ENCODE data around the gene C1orf167.

C1orf167 gene

DNA sequence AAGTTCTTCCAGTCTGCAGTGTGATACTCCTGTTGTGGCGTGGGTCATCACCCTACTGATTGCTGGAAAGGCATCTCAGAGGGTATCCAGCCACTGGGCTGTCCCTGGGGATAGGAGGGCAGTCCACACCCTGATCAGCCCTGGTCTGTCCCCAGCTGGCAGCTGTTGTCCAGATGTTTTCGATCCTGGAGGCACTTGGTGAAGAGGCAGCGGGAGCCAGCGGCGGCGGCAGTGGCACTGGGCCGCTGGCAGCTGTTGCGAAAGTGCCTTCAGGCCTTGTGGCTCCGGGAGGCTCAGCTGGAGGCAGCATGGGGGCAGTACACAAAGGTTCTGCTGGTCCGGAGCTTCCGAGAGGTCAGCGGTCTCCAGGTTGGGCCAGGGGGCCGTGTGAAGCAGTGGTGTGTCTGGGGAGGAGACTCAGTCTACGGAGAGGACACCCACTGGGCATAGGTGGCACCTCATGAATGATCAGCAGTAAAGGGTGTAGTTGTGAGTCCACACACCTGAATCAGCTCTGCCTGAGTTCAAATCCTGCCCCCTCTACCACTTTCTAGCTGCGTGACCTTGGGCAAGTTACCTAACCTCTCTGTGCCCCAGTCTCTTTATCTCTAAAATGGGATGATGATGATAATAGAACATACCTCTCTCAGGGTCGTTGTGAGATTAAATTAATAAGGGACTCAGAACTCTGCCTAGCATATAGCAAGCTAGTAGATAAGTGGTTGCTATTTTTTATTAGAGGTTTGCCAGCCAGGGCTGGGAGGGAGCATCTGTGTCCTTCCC is 6.1 kb downstream of the C1orf167 start:
- DNase-seq: no peak

DNA sequence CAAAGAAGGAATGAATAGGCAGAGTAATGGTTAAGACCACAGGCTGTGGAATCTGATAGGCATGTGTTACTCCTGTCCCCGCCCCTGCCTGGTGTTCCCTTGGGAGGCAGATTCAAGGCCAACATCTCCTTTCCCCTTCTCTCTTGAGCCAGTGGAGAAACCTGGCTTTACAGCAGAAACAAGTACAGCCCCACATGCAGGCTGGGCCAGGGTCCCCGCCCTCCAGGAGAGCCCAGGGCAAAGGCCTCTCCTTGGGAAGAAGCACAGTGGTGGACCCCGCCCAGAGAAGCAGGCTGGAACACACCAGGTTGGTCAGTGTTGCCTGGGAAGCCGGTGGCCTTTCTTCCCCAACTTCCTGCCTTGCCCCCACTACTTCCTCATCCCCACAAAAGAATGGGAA is 6.8 kb downstream of the C1orf167 start:
- no peak for DNase-seq

DNA sequence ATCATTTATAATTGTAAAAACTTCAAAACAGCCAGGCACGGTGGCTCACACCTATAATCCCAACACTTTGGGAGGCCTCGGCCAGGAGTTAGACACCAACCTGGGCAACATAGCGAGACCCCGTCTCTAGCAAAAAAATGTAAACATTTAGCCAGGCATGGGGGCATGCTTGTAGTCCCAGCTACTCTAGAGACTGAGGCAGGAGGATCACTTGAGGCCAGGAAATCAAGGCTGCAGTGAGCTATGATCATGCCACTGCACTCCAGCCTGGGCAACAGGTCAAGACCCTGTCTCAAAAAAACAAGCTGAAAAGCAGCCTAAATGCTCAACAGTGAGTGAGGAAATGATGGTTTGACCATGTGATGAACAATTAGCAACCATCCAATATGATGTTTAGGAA is 7.3 kb downstream of the C1orf167 start:
- DNase-seq: no peak

DNA sequence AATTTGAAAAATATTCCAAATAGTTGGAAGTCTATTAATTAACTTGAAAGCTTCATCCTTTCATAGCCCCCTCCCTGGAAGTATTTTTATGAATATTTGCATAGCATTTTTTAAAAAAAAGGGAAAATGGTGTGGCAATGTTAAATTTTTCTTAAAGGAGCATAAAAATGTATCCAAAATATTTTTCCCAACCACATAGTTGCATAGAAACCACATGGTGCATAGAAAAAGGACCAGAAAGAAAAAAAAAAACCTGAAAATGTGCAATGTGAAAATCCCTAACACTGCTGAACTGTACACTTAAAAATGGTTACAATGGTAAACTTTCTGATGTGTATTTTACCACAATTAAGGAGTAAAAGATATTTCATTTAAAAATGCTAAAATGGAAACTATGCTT is 8.0 kb downstream of the C1orf167 start:
- DNase-seq: no peak

DNA sequence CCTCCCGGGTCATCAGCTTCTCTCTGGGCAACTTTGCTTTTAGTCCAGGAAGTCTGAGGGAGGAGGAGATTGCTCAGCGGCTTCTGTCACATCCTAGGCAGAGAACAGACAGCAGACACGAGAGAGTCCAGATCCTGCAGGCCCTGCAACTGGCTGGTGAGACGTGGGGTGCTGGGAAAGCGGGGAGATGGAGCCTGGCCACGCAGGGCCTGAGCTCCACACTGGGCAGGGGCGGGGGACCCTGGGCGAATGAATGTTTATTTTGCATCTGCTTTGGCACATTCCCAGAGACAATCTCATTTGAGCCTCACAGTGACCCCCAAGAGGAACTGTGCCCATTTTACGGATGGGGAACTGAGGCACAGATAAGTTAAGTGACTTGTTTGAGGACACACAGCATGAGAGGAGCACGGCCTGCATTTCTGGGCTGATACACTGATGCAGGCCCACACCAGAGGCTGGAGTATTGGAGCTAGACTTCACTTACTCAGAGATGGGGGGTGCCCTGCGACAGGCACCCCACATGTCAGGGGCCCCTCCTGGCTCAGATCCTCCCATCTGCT is 9.6 kb downstream of the C1orf167 start:
- DNase-seq: no peak

DNA sequence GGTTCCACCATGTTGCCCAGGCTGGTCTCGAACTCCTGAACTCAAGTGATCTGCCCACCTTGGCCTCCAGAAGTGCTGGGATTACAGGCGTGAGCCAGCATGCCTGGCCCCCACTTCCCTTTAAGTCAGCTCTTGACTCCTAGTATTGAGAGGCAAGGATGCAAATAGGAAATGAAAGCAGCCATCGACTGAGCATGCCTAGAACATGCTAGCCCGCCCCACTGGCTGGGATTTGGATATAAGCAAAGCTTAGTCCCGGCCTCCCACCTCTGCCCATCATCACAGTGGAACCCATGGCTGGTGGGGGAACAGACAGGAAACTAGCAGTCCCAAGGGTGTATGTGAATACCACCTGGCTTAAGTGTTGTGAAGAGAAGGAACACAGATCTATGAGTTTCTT is 10.5 kb downstream of the C1orf167 start:
- no peak for DNase-seq

DNA sequence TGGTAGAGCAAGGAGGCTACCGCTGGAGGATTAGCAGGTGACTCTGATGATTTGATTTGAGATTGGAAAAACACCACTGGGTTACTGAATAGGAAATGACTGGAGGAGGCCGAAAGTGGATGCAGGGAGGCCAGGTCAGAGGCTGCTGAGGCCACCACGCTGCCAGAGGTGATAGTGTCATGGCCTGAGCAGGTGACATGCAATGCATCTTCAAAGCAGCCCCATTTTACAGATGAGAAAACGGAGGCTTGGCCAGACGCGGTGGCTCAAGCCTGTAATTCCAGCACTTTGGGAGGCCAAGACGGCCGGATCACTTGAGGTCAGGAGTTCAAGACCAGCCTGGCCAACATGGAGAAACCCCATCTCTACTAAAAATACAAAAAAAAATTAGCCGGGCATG is 12.8 kb downstream of the C1orf167 start:
- no peak for DNase-seq

DNA sequence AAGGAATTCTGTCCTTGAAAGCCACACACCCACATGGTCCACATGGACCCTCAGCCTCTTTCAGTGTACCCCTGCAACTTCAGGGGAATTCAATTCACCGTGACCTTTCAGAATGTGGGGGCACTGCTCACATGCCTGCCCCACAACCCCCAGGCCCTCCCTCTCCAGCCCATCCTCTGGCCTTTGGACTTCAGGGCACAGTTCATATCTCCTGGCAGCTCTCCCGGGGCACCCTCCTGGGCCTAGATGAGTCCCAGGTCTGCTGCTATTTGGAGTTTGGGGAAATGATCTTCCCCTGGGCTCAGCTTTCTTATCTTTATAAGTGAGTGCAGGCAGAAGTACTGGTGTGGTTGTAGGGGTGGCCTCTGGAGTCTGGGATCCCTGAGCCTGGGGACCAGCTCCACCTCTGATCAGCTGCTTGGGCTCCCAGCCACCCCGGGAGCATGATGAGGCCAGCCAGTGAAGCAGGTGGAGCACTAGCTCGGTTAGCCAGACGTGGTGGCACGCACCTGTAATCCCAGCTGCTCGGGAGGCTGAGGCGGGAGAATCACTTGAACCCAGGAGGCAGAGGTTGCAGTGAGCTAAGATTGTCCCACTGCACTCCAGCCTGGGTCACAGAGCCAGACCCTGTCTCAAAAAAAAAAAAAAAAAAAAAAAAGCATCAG is 15.8 kb downstream of the C1orf167 start:
- no peak for DNase-seq

DNA sequence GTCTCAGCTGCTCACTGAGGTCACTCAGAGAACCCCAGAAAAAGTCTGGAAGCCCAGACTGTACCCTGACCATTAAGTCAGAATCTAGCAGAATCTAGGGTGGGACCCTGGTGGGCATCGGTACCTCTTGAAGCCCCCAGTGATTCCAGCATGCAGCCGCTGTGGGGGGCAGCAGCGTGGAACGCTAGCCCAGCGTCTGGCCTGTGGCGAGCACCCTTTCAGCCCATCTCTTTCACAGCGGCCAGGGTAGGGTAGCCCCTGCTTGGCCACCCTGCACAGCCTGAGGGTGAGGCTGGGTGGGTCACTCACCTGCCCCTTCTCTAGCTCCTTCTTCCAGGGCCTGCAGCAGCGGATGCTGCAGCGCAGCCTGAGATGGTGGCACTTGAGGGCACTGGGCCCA is 16.3 kb downstream of the C1orf167 start:
- DNase-seq: no peak

DNA sequence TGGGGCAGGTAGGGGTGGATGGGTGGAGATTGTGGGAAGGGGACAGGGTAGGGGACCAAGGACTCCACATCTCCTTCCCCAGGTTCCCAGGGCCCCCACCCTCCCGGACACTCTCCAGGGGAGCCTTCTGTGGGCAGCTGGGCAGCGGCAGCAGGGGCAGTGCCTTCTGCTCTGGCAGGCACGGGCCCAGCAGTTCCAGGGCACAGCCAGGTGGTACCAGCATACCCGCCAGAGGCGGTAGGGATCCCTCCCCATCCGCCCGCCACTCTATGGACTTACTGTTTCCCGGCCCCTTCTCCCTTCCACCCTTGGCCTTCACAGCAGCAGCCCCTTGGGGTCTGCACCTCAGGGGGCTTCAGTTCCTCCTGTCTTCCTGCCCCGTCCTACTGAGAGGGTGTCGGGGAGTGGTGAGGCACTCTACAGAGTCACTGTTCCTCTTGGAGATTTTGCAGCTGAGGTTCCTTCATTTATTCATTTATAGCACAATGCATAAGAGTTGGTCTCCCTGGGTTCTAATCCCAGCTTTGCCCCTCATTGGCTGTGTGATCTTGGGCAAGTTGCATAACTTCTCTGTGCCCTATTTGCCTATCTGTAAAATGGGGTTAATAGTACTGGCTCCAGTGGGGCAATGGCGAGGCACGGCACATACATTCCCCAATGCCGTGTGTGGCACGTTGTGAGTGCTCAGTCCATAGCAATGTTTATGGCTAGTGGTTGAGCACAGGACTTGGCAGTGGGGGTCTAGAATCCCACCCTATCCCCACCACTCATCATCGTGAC is 17.0 kb downstream of the C1orf167 start:
- DNase-seq: no peak

DNA sequence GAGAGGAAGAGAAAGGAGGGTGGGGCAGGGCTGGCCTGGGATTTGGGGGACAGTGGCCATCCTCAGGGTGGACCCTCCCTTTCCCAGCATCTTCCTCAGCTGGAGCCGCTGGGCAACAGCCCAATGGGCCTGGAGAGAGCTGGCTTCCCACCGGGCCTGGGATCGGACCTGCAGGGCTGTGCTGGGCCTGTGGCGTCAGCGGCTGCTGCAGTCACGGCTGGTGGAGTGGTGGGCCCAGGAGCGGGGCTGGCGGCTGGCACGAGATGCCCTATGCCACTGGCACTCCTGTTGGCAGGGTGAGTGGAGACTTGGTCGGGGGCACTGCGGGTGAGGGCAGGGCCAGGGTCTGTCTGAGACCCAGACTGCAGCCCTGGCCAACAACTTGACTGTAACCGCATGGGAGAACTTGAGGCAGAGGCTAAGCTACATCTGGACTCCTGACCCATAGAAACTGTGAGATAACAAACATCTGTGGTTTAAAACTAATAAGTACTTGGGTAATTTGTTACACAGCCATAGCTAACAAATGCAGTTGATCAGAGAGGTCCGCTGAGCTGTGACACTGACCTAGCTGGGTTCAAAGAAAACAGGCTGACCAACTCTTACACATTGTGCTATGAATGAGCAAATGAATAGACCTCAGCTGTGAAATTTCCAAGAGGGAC is 17.9 kb downstream of the C1orf167 start:
- DNase-seq: no peak

DNA sequence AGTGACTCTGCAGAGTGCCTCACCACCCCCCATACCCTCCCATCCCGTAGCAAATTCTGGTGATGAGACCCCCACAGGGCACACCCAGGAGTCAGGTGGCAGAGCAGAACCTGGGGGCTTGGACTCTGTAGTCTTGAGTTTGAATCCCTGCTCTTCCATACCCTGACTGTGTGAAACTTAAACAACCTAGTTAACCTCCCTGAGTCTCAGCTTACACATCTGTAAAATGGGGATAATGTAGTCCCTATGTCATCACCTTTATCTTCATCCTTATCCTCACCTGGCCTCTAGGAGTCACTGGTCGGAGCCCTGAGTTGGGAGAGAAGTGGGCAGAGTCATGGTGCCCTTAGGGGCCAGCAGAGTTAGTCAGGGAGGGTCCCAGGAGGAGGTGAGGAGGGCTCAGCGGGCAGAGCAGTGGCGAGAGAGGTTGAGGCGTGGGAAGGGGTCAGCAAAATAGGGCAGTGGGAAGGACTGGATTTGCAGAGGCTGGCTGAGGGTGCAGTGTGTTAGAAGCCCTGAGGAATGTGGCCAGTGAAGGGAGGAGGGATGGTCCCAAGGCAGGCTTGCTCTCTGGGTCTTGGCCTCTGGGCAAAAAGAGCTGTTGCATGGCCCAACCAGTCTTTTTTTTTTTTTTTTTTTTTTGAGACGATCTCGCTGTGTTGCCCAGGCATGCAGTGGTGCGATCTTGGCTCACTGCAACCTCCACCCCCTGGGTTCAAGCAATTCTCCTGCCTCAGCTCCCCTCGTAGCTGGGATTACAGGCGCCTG is 18.6 kb downstream of the C1orf167 start:
- DNase-seq: no peak

DNA sequence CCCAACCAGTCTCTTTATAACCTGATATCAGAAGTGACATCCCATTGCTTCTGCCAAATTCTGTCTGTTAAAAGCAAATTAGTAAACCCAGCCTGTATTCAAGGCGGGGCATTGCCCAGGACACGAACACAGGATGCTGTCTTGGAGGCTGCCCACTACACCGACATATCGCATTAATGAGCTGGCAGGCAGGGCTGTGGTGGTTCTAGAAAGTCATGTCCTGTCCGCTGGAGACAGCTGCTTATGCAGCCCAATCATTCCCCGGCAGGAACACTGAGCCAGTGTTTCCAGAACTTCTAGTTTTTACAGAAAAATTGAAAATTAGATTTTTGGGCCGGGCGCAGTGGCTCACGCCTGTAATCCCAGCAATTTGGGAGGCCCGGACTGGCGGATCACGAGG is 19.3 kb downstream of the C1orf167 start:
- no peak for DNase-seq

DNA sequence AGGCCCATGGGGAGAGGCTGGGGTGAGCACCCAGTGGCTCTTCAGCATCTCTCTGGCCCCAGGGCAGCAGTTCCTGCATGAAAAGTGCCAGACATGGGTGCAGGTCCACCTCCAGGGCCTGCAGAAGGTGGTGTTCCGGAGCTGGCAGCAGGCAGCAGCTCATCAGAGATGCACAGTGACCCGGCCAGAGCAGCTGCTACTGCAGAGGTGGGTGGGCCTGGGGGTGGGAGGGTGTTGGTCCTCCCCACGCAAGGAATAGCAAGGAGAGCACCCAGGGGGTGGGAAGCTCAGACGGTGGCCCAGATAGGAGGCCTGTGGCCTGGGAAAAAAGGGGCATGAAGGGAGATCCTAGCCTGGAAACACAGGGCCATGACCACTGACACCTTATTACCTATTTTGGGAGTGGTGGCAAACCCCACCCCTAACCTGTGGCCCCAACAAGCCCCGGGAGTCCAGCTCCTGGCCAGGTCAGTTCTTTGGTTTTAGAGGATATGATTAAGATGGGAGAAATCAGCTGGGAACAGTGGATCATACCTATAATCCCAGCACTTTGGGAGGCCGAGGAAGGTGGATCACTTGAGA is 20.2 kb downstream of the C1orf167 start:
- DNase-seq: no peak

DNA sequence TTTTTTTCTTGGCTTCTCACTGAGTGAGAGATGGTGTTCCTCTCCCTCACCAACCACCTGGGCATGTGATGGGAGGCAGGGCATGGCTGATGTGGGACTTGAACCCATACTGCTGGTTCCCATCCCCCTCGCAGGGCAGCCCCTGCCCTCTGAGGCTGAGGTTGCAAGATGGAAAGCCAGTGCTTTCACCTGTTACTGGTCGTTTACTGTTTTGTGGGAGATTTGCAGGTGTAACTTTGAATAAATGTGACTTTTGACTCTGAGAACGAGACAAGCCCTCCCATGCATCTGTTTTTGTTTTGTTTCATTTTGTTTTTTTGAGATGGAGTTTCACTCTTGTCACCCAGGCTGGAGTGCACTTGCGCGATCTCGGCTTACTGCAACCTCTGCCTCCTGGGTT is 21.6 kb downstream of the C1orf167 start:
- no peak for DNase-seq

DNA sequence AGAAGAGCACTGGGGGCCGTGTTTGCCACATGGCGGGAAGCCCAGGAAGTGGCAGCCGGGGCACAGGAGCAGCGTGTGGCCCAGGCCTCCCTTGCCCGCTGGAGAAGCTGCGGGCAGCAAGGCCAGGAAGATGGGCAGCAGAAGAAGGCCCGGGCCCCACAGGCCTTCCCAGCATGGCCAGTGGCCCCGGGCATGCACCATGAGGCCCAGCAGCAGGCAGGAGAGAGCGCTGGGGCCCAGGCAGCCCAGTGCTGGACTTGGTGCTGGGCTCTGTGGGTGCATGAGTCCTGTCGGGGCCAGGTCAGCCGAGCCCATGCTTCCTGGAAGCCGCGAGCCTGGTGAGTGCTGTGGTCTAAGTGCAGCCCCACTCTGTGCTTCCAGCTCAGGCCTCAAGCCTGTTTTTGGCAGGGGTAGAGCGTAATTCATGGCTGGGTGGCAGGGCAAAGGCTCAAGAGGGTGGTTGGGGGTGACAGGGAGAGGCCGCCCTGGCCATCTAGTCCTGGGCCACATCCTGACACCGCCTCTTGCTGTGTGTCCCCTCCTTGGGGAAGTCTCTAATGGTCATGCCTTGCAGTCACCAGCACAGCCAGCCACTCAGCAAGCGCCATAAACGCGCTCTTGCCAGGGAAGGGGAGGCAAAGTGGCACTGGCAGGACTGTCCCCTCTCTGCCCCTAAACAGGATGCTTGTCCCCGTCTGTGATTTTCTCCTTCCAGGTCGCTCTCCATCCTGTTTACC is 22.4 kb downstream of the C1orf167 start:
- no peak for DNase-seq

DNA sequence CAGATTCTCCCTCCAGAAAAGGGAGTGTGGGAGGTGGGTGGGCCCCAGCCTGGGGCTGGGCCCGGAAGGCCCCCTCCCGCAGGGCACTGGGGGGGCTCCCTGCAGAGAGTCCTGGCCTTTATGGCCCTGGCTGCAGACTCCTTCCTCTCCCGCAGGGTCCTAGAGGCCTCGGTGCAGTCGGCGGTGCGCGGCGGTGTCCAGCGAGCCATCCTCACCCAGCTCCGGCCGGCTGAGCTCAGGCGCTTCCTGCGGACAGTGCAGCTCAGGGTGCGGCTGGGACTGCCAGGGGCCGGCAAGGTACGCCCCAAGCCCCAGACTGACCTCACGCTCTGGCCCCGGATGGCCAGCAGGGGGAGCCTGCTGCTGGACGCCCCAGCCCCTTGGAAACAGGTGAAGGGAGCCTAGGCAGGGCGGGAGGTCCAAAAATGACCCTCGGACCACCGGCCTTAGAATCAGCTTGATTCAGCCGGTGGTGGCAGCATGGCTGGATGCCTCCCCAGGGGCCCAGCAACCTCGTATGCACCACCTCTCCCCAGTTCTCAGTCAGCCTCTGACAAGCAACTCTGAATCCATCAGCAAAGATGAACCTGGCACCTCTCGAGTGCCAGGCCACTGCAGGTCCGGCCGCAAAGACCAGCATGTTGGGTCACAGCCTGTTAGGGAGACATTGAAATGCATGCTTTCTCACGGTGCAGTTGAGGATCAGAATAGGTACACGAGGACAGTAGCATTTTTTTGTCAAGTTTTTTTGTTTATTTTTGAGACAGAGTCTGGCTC is 23.2 kb downstream of the C1orf167 start:
- peak; percentile 56 for DNase-seq

DNA sequence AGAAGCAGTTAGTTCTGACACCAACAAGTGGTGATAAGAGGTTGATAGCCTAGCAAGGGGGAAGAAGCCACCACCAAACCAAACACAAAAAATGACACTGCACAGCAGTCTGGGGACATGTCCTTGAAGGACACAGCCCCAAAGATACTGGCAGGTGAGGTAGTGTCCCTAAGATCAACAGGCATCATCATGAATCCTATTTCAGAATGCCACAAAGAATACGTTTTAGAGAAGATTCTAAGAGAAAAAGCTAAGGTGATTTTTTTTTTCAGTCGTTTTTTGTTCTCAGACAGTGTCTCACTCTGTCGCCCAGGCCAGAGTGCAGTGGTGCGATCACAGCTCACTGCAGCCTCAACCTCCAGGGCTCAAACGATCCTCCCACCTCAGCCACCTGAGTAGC is 24.2 kb downstream of the C1orf167 start:
- no peak for DNase-seq

DNA sequence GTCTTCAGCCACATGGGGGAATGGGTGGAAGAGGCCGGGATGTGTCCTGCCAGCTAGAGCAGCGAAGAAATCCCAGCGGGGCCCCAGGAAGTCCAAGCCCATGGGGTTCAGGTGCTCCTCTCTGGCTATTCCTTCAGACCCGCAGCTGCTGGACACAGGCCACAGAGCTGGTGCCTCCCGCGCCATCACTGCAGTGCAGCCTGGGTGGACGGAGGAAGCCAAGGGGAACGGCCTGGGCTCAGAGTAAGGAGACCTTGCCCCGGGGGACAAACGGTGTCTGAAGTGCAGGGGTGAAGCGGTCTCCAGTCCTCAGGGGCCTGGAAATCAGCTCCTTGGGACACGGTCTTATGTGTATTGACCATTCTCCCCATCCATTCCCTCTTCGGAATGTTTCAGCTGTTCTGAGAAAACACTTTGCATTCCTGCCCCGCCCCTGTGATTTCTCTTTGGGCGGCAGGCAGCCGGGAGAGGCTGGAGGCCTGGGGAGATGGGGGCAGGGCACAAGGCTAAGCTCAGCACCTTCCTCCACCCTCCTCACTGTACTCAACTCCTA is 25.3 kb downstream of the C1orf167 start:
- DNase-seq: no peak

Measured in stimulated activated CD4-positive, alpha-beta T cell treated with anti-CD3 and anti-CD28 coated beads, Interleukin-15, amount 100 ng/mL, for 24 hours (primary cell).